GM12873 (cell line): ENCODE measurements around the gene TMEM242.

ENCODE experiments used
- CTCF ChIP-seq: IDR thresholded peaks from 2 replicates; pipeline ENCODE4 v1.5.1; 2012; ENCODE audit warnings: low read depth, mild to moderate bottlenecking, moderate library complexity, low read length, control low read depth; ENCODE audit not compliant: insufficient read depth; ENCODE audit errors: missing control alignments

Gene TMEM242

GRCh38 chr6:157307661-157308060 is 15.7 kb downstream of the TMEM242 start:
- TF ChIP-seq CTCF, result no peak

- no peak for TF ChIP-seq CTCF
Measured at GRCh38 chr6:157305670-157306653, 17.4 kb downstream of the TMEM242 start.

- TF ChIP-seq CTCF, result no peak
Measured at GRCh38 chr6:157304899-157305663, 18.2 kb downstream of the TMEM242 start.

- TF ChIP-seq CTCF, result no peak
Measured at GRCh38 chr6:157302736-157303135, 20.6 kb downstream of the TMEM242 start.

GRCh38 chr6:157300436-157300835 is 22.9 kb downstream of the TMEM242 start:
- TF ChIP-seq CTCF, result no peak

- no peak for TF ChIP-seq CTCF
Measured at GRCh38 chr6:157300006-157300405, 23.3 kb downstream of the TMEM242 start.

- TF ChIP-seq CTCF, result no peak
Measured at GRCh38 chr6:157298216-157298724, 25.0 kb downstream of the TMEM242 start.
